Stimulated activated naive CD8-positive, alpha-beta T cell treated with anti-CD3 and anti-CD28 coated beads, Interleukin-15, amount 100 ng/mL, for 72 hours (primary cell): ENCODE data around the gene PYDC2.

Source experiments
- ATAC-seq: fragments of 150-1000 bp; cut with Tn5 transposase; 2 replicates; pipeline ENCODE4 v1.10.0; 2021; ENCODE audit warnings: mild to moderate bottlenecking, moderate library complexity
- DNase-seq, 2 donors: peaks; one replicate each; pipeline ENCODE4 v3.0.0; 2021 to 2022
- H3K27ac Mint-ChIP-seq, 2 donors: one replicate each; pipeline ENCODE4 v1.8.0; 2022; ENCODE audit warnings: mild to moderate bottlenecking in 2 of 2, mixed read lengths in 2 of 2, moderate library complexity in 2 of 2
- H3K27me3 Mint-ChIP-seq: one replicate; pipeline ENCODE4 v1.8.0; 2022; ENCODE audit warnings: mixed read lengths
- H3K4me1 Mint-ChIP-seq: one replicate; pipeline ENCODE4 v1.8.0; 2022; ENCODE audit warnings: mild to moderate bottlenecking, mixed read lengths
- H3K4me3 Mint-ChIP-seq, 2 donors: one replicate each; pipeline ENCODE4 v1.8.0; 2022; ENCODE audit warnings: mild to moderate bottlenecking in 2 of 2, mixed read lengths in 2 of 2, moderate library complexity in 1 of 2
- H3K9me3 Mint-ChIP-seq, 2 donors: one replicate each; pipeline ENCODE4 v1.8.0; 2022; ENCODE audit warnings: mixed read lengths in 2 of 2

The PYDC2 gene

GRCh38 chr3:191461113-191461595, at the start of gene PYDC2:
PYDC2 (plus strand) TSS chr3:191461163; CDS start chr3:191461163, 0 bp downstream.
- Mint-ChIP-seq H3K27me3 (no peaks in the 10 kb centered on the region), H3K4me3 (no peak within 1 kb of the TSS), H3K4me1 (no peaks in the 10 kb centered on the region), H3K27ac (peak within 1 kb of the TSS in 1 of 2 donors; percentile 52), H3K9me3 (no peaks in the 10 kb centered on the region)
- DNase-seq (no peak), ATAC-seq (no peak)

GRCh38 chr3:191412759-191413158, 48.2 kb upstream of the PYDC2 start:
- Mint-ChIP-seq H3K4me1 (no peaks in the 10 kb centered on the region), H3K27ac (no peak overlapping the region)

GRCh38 chr3:191414286-191414685, 46.7 kb upstream of the PYDC2 start:
- Mint-ChIP-seq H3K27me3 (no peaks in the 10 kb centered on the region), H3K4me1 (no peaks in the 10 kb centered on the region), H3K4me3 (no peak overlapping the region), H3K9me3 (peaks cover 0 to 7% of the 10 kb centered on the region in 2 donors), H3K27ac (no peak overlapping the region)
- ATAC-seq (no peak), DNase-seq (no peak)

More at GRCh38 chr3:191412759-191413158, 48.2 kb upstream of the PYDC2 start:
- peaks cover 1 to 7% of the 10 kb centered on the region in 2 donors for H3K9me3 Mint-ChIP-seq
- no peak for DNase-seq
- no peak for ATAC-seq
- H3K4me3 Mint-ChIP-seq = no peak overlapping the region
- no peaks in the 10 kb centered on the region for H3K27me3 Mint-ChIP-seq

- no peaks in the 10 kb centered on the region for H3K27me3 Mint-ChIP-seq
- no peaks in the 10 kb centered on the region for H3K4me1 Mint-ChIP-seq
- H3K4me3 Mint-ChIP-seq = no peak overlapping the region
- H3K27ac Mint-ChIP-seq = no peak overlapping the region
- peaks cover 0 to 7% of the 10 kb centered on the region in 2 donors for H3K9me3 Mint-ChIP-seq
- ATAC-seq (no peak), DNase-seq (no peak)
Measured at GRCh38 chr3:191414732-191415131, 46.2 kb upstream of the PYDC2 start.

- DNase-seq (no peak), ATAC-seq (no peak)
- no peaks in the 10 kb centered on the region for H3K27me3 Mint-ChIP-seq
- H3K4me3 Mint-ChIP-seq = no peak overlapping the region
- H3K9me3 Mint-ChIP-seq = peaks cover 7 to 13% of the 10 kb centered on the region in 2 donors
- H3K27ac Mint-ChIP-seq = no peak overlapping the region
- no peaks in the 10 kb centered on the region for H3K4me1 Mint-ChIP-seq
Measured at GRCh38 chr3:191415566-191415965, 45.4 kb upstream of the PYDC2 start.

GRCh38 chr3:191417457-191417729, 43.6 kb upstream of the PYDC2 start:
- ATAC-seq = no peak
- DNase-seq = no peak
- peaks cover 13 to 14% of the 10 kb centered on the region in 2 donors for H3K9me3 Mint-ChIP-seq

GRCh38 chr3:191420771-191421170, 40.2 kb upstream of the PYDC2 start:
- Mint-ChIP-seq H3K4me3 (no peak overlapping the region), H3K27ac (no peak overlapping the region), H3K9me3 (peaks cover 6 to 28% of the 10 kb centered on the region in 2 donors), H3K27me3 (no peaks in the 10 kb centered on the region), H3K4me1 (no peaks in the 10 kb centered on the region)
- DNase-seq (no peak), ATAC-seq (no peak)

More at GRCh38 chr3:191417457-191417729, 43.6 kb upstream of the PYDC2 start:
- Mint-ChIP-seq H3K4me1 (no peaks in the 10 kb centered on the region), H3K4me3 (no peak overlapping the region), H3K27me3 (no peaks in the 10 kb centered on the region), H3K27ac (no peak overlapping the region)

- Mint-ChIP-seq H3K4me3 (no peak overlapping the region), H3K27ac (no peak overlapping the region), H3K9me3 (peaks cover 10 to 31% of the 10 kb centered on the region in 2 donors), H3K27me3 (no peaks in the 10 kb centered on the region), H3K4me1 (no peaks in the 10 kb centered on the region)
- DNase-seq = no peak
- ATAC-seq = no peak
Measured at GRCh38 chr3:191424881-191425280, 36.1 kb upstream of the PYDC2 start.

GRCh38 chr3:191425322-191425734, 35.6 kb upstream of the PYDC2 start:
- no peaks in the 10 kb centered on the region for H3K4me1 Mint-ChIP-seq
- no peak for ATAC-seq
- H3K27ac Mint-ChIP-seq = no peak overlapping the region
- no peak for DNase-seq
- no peaks in the 10 kb centered on the region for H3K27me3 Mint-ChIP-seq
- peaks cover 9 to 30% of the 10 kb centered on the region in 2 donors for H3K9me3 Mint-ChIP-seq
- H3K4me3 Mint-ChIP-seq = no peak overlapping the region

- Mint-ChIP-seq H3K27ac (no peak overlapping the region), H3K9me3 (peaks cover 7 to 28% of the 10 kb centered on the region in 2 donors), H3K4me1 (no peaks in the 10 kb centered on the region), H3K4me3 (no peak overlapping the region), H3K27me3 (no peaks in the 10 kb centered on the region)
- no peak for ATAC-seq
- no peak for DNase-seq
Measured at GRCh38 chr3:191426311-191426710, 34.7 kb upstream of the PYDC2 start.

- DNase-seq (no peak), ATAC-seq (no peak)
- Mint-ChIP-seq H3K27me3 (no peaks in the 10 kb centered on the region), H3K4me3 (no peak overlapping the region), H3K4me1 (no peaks in the 10 kb centered on the region), H3K27ac (no peak overlapping the region), H3K9me3 (peaks cover 7 to 25% of the 10 kb centered on the region in 2 donors)
Measured at GRCh38 chr3:191428177-191428576, 32.8 kb upstream of the PYDC2 start.

GRCh38 chr3:191430103-191430502, 30.9 kb upstream of the PYDC2 start:
- no peak overlapping the region for H3K4me3 Mint-ChIP-seq

GRCh38 chr3:191431160-191431822, 29.7 kb upstream of the PYDC2 start:
- no peak overlapping the region for H3K27ac Mint-ChIP-seq
- H3K27me3 Mint-ChIP-seq = no peaks in the 10 kb centered on the region
- DNase-seq (no peak), ATAC-seq (no peak)
- peaks cover 7 to 10% of the 10 kb centered on the region in 2 donors for H3K9me3 Mint-ChIP-seq
- H3K4me1 Mint-ChIP-seq = no peaks in the 10 kb centered on the region
- no peak overlapping the region for H3K4me3 Mint-ChIP-seq

More at GRCh38 chr3:191430103-191430502, 30.9 kb upstream of the PYDC2 start:
- Mint-ChIP-seq H3K27me3 (no peaks in the 10 kb centered on the region), H3K4me1 (no peaks in the 10 kb centered on the region), H3K27ac (no peak overlapping the region), H3K9me3 (peaks cover 7 to 10% of the 10 kb centered on the region in 2 donors)
- no peak for ATAC-seq
- no peak for DNase-seq

GRCh38 chr3:191432162-191432561, 28.8 kb upstream of the PYDC2 start:
- Mint-ChIP-seq H3K27ac (no peak overlapping the region), H3K4me3 (no peak overlapping the region), H3K4me1 (no peaks in the 10 kb centered on the region), H3K9me3 (peaks cover 7 to 10% of the 10 kb centered on the region in 2 donors), H3K27me3 (no peaks in the 10 kb centered on the region)
- no peak for ATAC-seq
- no peak for DNase-seq

- Mint-ChIP-seq H3K27me3 (no peaks in the 10 kb centered on the region), H3K9me3 (peaks cover 7 to 10% of the 10 kb centered on the region in 2 donors), H3K27ac (no peak overlapping the region), H3K4me1 (no peaks in the 10 kb centered on the region), H3K4me3 (no peak overlapping the region)
- ATAC-seq (no peak), DNase-seq (no peak)
Measured at GRCh38 chr3:191434024-191434423, 26.9 kb upstream of the PYDC2 start.

GRCh38 chr3:191435981-191436380, 25.0 kb upstream of the PYDC2 start:
- ATAC-seq (no peak), DNase-seq (no peak)
- H3K27ac Mint-ChIP-seq = no peak overlapping the region

More at GRCh38 chr3:191435981-191436380, 25.0 kb upstream of the PYDC2 start:
- no peak overlapping the region for H3K4me3 Mint-ChIP-seq
- no peaks in the 10 kb centered on the region for H3K4me1 Mint-ChIP-seq
- peaks cover 0 to 15% of the 10 kb centered on the region in 2 donors for H3K9me3 Mint-ChIP-seq
- H3K27me3 Mint-ChIP-seq = no peaks in the 10 kb centered on the region
